Duodenal mucosa (tissue), 2 donors: Measurements from ENCODE around the gene HNF1B.

Source experiments
- H3K27ac ChIP-seq: one replicate; pipeline ENCODE4 v1.7.0; 2013; ENCODE audit warnings: low read depth, low read length
- H3K27me3 ChIP-seq, 2 donors: one replicate each; pipeline ENCODE4 v1.7.0; 2013; ENCODE audit warnings: low read length in 2 of 2, control low read depth in 1 of 2; ENCODE audit not compliant: insufficient read depth in 2 of 2, control insufficient read depth in 1 of 2
- H3K36me3 ChIP-seq, 2 donors: one replicate each; pipeline ENCODE4 v1.7.0; 2013; ENCODE audit warnings: low read length in 2 of 2, control low read depth in 1 of 2; ENCODE audit not compliant: insufficient read depth in 2 of 2, control insufficient read depth in 1 of 2
- H3K4me1 ChIP-seq, 2 donors: one replicate each; pipeline ENCODE4 v1.7.0; 2013; ENCODE audit warnings: low read length in 2 of 2, control low read depth in 1 of 2; ENCODE audit not compliant: insufficient read depth in 2 of 2, control insufficient read depth in 1 of 2
- H3K4me3 ChIP-seq, 2 donors: one replicate each; pipeline ENCODE4 v1.7.0; 2013; ENCODE audit warnings: low read length in 2 of 2, low read depth in 1 of 2
- H3K9ac ChIP-seq, 2 donors: one replicate each; pipeline ENCODE4 v1.7.0; 2013; ENCODE audit warnings: low read length in 2 of 2, low read depth in 1 of 2
- H3K9me3 ChIP-seq, 2 donors: one replicate each; pipeline ENCODE4 v1.7.0; 2013; ENCODE audit warnings: low read length in 2 of 2, control low read depth in 1 of 2; ENCODE audit not compliant: control insufficient read depth in 1 of 2

HNF1B gene

DNA sequence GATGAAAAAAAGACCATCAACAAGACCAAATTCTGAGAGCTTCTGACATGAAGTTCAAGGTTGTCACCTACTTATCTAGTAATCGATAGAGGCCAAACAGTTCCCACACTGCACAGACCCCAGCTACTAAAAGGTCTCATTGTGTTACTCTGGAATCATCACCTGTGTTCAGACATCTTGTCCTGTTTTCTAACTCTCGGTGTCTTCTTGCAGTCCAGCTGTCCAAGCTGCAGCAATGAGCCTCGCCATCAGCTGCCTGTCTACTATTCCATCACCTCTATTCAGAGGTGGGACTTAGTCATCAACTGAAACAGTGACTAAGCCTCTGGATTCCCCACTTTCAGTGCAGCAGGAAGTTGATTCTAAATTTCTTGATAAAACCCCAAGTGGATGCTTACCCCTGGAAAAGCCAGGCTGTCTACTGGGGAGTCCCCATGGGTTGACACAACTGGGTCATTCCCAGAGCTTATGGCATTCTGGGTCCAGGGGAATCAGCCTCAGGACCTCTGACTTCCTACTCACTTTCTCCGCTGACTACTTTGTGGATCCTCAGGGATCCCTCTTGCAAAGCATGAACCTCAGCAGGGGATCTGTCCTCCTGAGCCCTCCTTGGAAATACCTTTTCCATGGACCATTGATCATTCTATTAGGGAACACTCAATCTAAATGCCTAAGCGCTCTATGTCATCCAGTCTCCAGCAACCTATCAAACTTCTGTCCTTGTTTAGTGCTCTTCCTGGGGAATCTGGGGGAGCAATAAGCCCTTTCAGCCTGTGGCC, 46.5 kb downstream of the HNF1B start:
- Histone ChIP-seq H3K4me1 (peaks cover 15 to 34% of the 10 kb centered on the region in 2 donors), H3K9me3 (no peaks in the 10 kb centered on the region), H3K27me3 (no peaks in the 10 kb centered on the region), H3K27ac (no peak overlapping the region), H3K36me3 (peaks cover 27 to 35% of the 10 kb centered on the region in 2 donors), H3K9ac (no peak overlapping the region), H3K4me3 (no peak overlapping the region)

- no peak overlapping the region for H3K9ac ChIP-seq
- peaks cover 14 to 27% of the 10 kb centered on the region in 2 donors for H3K4me1 ChIP-seq
- H3K36me3 ChIP-seq = peaks cover 27 to 37% of the 10 kb centered on the region in 2 donors
- H3K9me3 ChIP-seq = no peaks in the 10 kb centered on the region
- H3K27ac ChIP-seq = no peak overlapping the region
- H3K27me3 ChIP-seq = no peaks in the 10 kb centered on the region
- no peak overlapping the region for H3K4me3 ChIP-seq
Observed at GRCh38 chr17:37697381-37697780, 47.5 kb downstream of the HNF1B start.

DNA sequence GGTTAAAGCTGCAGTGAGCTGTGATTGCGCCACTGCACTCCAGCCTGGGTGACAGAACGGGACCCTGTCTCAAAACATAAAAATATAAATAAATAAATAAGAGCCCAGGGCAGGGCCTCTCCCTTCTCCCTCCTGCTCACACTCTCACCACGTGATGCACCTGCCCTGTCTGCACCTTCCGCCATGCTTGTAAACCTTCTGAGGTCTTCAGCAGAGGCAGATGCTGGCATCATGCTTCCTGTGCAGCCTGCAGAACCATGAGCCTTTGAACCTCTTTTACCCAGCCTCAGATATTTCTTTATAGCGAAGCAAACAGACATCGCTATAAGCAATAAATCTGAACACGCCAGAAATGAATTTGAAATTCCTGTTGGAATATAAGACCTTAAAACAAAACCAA, 48.5 kb downstream of the HNF1B start:
- H3K4me1 ChIP-seq = peaks cover 12 to 18% of the 10 kb centered on the region in 2 donors
- no peaks in the 10 kb centered on the region for H3K27me3 ChIP-seq
- no peaks in the 10 kb centered on the region for H3K9me3 ChIP-seq
- H3K9ac ChIP-seq = no peak overlapping the region
- H3K4me3 ChIP-seq = no peak overlapping the region
- H3K27ac ChIP-seq = no peak overlapping the region
- peaks cover 27 to 43% of the 10 kb centered on the region in 2 donors for H3K36me3 ChIP-seq

GRCh38 chr17:37695726-37696125, 49.1 kb downstream of the HNF1B start:
- no peaks in the 10 kb centered on the region for H3K9me3 ChIP-seq
- peaks cover 12 to 16% of the 10 kb centered on the region in 2 donors for H3K4me1 ChIP-seq
- H3K27me3 ChIP-seq = no peaks in the 10 kb centered on the region
- no peak overlapping the region for H3K27ac ChIP-seq
- peaks cover 24 to 44% of the 10 kb centered on the region in 2 donors for H3K36me3 ChIP-seq
- H3K9ac ChIP-seq = no peak overlapping the region
- no peak overlapping the region for H3K4me3 ChIP-seq

DNA sequence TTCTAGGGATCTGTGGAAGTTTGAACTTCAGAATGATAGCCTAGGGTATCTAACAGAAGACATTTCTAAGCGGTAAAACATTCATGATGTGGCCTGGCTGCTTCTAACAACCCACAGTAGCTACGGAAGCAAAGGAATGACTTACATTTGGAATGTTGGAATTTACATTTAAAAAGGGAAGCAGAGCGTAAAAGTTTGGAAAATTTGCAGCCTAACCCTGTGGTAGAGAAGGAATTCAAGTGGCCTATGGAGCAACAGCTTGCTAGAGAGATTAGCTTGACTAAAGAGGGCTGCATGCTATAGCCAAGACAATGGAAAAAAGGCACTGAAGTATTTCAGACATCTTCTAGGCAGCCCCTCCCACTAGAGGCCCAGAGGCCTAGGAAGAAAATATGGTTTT, 50.1 kb downstream of the HNF1B start:
- Histone ChIP-seq H3K27me3 (no peaks in the 10 kb centered on the region), H3K4me1 (peaks cover 12 to 18% of the 10 kb centered on the region in 2 donors), H3K27ac (no peak overlapping the region), H3K4me3 (no peak overlapping the region), H3K9me3 (no peaks in the 10 kb centered on the region), H3K9ac (no peak overlapping the region), H3K36me3 (peaks cover 15 to 36% of the 10 kb centered on the region in 2 donors)

- Histone ChIP-seq H3K36me3 (peaks cover 11 to 26% of the 10 kb centered on the region in 2 donors), H3K27me3 (no peaks in the 10 kb centered on the region), H3K27ac (no peak overlapping the region), H3K9ac (no peak overlapping the region), H3K4me1 (peaks cover 8 to 13% of the 10 kb centered on the region in 2 donors), H3K9me3 (no peaks in the 10 kb centered on the region), H3K4me3 (no peak overlapping the region)
Observed at GRCh38 chr17:37693328-37693727, 51.5 kb downstream of the HNF1B start.

DNA sequence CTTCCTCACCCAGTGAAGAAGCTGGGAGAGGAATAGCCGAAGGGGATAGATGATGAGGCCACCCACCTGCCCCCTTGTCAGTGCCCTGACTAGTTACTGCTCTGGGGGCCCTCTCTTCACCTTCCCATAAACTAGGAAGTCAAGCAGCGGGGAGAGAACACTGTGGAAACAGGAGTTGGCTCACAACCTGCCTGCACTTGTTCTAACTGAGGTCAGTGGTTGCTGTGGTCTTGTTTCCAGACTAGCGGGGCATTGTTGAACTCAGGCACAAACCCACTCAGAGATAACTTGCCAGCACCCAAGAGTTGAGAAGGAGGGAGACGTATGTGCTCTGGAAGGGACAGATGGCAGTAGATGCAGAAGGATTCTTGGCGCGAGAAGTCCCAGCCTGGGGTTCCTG, 53.1 kb downstream of the HNF1B start:
- Histone ChIP-seq H3K4me3 (no peak overlapping the region), H3K27me3 (no peaks in the 10 kb centered on the region), H3K27ac (no peak overlapping the region), H3K36me3 (peaks cover 4 to 22% of the 10 kb centered on the region in 2 donors), H3K4me1 (peaks cover 8 to 13% of the 10 kb centered on the region in 2 donors), H3K9me3 (no peaks in the 10 kb centered on the region), H3K9ac (no peak overlapping the region)

DNA sequence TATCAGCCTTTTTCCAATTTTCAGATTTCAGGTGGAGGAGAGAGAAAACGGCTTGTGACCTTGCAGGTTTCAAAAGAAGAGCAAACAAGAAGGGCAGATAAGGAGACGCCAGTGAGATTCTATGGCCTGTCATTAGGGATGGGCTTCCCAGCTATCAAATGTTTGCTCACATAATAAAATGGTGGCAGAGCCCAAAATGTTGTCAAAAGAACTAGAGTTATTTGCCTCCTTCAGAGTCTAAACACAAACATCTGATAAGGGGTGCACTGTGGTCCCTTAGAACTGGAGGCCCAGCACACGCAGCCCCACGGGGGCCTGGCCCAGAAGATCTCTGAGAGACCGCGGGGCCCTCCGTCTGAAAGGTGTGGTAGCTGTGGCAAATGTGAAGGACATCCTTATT, 55.5 kb downstream of the HNF1B start:
- Histone ChIP-seq H3K4me1 (peaks cover 4 to 5% of the 10 kb centered on the region in 2 donors), H3K4me3 (no peak overlapping the region), H3K36me3 (peaks cover 5 to 26% of the 10 kb centered on the region in 2 donors), H3K27me3 (no peaks in the 10 kb centered on the region), H3K27ac (no peak overlapping the region), H3K9me3 (no peaks in the 10 kb centered on the region), H3K9ac (no peak overlapping the region)

DNA sequence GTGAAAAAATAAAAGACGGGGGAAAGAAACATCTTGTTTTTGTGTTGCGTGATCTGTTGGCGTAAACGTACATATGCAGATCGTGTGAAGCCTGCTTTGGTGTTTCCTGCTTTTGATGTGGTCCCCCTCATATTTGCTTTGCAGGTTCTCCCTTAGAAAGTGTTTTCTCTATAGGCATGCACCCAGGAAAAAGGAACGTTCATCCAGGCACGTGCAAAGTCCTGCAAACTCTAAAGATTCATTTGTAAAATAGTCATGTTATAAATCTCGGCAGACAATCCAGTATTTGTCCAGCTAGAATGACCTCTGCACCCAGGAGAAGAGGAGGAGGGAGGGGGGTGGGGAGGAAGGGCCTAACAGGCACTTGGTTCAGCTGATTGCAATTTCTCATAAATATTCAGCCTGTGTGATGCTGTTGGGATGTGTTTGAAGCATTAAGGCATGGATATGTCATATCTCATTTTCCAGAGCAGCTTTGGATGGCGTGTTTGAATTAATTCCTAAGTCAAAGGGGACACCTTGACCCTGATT, 61.3 kb downstream of the HNF1B start:
- Histone ChIP-seq H3K27me3 (no peaks in the 10 kb centered on the region), H3K4me3 (no peak overlapping the region), H3K9ac (no peak overlapping the region), H3K9me3 (no peaks in the 10 kb centered on the region), H3K27ac (no peak overlapping the region), H3K4me1 (peaks cover 11% of the 10 kb centered on the region in 2 donors), H3K36me3 (peaks cover 5 to 10% of the 10 kb centered on the region in 2 donors)

GRCh38 chr17:37682007-37682406, 62.9 kb downstream of the HNF1B start:
- H3K4me3 ChIP-seq = no peak overlapping the region
- H3K9me3 ChIP-seq = no peaks in the 10 kb centered on the region
- no peaks in the 10 kb centered on the region for H3K27me3 ChIP-seq
- H3K27ac ChIP-seq = no peak overlapping the region
- H3K36me3 ChIP-seq = peaks cover 5 to 6% of the 10 kb centered on the region in 2 donors
- H3K4me1 ChIP-seq = peaks cover 11 to 17% of the 10 kb centered on the region in 2 donors
- no peak overlapping the region for H3K9ac ChIP-seq
